ELR (cell line): ENCODE results near the gene SLC4A2.
"Not testable (repeated sequence)": the region's sequence is repeated elsewhere in the genome, so short reads cannot be mapped to it uniquely, and the experiment has no call there.

Experiments
- DNase-seq: peaks from one replicate; pipeline ENCODE4 v3.0.0-alpha.2; 2015; ENCODE audit warnings: low read depth

The SLC4A2 gene

GRCh38 chr7:151059367-151060112, at the start of gene SLC4A2:
TSS of gene SLC4A2 (plus strand) at chr7:151059589. CDS start at chr7:151061988, 2,399 bp downstream.
- DNase-seq = peak; percentile 74

DNA sequence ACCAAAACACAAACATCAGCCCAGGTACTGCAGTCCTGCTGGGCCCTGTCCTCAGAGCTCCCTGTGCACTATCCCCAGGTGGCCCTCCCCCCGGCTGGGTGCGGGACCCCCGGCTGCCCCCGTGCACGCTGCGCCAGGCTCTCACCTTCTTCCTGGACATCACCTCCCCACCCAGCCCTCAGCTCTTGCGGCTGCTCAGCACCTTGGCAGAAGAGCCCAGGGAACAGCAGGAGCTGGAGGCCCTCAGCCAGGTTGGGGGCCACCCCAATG, 49.4 kb upstream of the SLC4A2 start:
- no peak for DNase-seq

DNA sequence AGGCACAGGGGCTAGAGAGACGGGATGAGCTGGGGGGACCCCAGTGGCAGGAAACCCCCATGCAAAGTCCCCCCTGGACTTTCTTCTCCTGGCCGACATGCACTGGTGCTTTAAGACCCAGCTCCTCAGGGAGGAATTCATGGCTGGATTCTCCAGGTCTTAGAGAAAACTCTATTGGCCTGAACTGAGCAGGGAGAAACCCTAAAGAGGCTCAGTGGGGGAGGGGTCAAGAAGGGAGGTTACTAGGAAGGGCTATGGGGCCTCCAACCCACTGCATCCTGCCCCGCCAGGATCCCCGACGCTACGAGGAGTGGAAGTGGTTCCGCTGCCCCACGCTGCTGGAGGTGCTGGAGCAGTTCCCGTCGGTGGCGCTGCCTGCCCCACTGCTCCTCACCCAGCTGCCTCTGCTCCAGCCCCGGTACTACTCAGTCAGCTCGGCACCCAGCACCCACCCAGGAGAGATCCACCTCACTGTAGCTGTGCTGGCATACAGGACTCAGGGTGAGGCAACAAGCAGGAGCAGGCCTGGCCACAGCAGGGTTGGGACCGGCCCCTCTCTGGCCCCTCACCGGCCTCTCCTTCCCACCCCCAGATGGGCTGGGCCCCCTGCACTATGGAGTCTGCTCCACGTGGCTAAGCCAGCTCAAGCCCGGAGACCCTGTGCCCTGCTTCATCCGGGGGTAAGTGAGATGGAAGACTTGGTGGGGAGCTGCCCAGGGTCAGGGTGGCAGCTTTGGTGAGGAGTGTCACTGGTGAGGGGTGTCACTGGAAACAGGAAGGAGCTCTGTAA, 48.9 kb upstream of the SLC4A2 start:
- DNase-seq = no peak

- no peak for DNase-seq
These were observed 48.3 kb upstream of the SLC4A2 start for GRCh38 chr7:151011097-151011409.

DNA sequence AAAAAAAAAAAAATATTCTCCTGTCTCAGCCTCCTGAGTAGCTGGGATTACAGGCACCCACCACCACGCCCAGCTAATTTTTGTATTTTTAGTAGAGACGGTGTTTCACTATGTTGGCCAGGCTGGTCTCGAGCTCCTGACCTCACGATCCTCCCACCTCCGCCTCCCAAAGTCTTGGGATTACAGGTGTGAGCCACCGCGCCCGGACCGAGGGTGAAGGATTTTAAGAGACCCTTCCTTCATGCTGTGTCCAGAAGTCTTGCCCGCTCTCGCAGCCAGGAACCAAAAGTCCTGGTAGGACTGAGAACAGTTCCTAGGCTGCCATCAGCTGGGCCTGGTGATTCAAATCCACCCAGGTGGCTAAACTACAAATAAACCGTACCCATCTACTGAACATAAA, 47.8 kb upstream of the SLC4A2 start:
- DNase-seq = not testable (repeated sequence)

- no peak for DNase-seq
These were observed 47.2 kb upstream of the SLC4A2 start for GRCh38 chr7:151012031-151012692.

DNA sequence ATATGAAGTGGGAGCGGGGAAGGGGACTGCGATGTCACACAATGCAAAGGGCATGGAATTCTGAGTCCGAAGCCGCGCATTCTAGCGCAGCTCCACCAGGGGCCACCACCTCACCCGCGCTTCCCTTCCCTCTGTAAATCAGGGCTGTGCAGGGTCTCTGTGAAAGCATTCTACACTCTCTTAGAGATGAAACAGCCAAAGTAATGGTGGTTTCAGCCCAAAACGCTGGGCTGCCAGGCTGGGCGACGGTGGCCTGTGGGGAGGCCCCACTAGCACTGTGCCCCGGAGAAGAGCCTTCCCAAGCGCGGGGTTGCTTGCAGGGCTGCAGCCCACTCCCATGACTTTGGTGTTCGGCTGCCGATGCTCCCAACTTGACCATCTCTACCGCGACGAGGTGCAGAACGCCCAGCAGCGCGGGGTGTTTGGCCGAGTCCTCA, 46.5 kb upstream of the SLC4A2 start:
- DNase-seq = peak; percentile 58

GRCh38 chr7:151013356-151013732, 46.0 kb upstream of the SLC4A2 start:
- no peak for DNase-seq

DNA sequence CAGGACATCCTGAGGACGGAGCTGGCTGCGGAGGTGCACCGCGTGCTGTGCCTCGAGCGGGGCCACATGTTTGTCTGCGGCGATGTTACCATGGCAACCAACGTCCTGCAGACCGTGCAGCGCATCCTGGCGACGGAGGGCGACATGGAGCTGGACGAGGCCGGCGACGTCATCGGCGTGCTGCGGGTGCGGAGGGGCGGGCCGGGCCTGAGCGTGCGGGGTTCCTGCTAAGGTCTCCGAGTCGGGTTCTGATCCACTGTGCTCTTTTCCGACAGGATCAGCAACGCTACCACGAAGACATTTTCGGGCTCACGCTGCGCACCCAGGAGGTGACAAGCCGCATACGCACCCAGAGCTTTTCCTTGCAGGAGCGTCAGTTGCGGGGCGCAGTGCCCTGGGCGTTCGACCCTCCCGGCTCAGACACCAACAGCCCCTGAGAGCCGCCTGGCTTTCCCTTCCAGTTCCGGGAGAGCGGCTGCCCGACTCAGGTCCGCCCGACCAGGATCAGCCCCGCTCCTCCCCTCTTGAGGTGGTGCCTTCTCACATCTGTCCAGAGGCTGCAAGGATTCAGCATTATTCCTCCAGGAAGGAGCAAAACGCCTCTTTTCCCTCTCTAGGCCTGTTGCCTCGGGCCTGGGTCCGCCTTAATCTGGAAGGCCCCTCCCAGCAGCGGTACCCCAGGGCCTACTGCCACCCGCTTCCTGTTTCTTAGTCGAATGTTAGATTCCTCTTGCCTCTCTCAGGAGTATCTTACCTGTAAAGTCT, 45.5 kb upstream of the SLC4A2 start:
- DNase-seq = peak; percentile 59

GRCh38 chr7:151014950-151015349, 44.4 kb upstream of the SLC4A2 start:
- peak; percentile 36 for DNase-seq

- no peak for DNase-seq
These were observed 43.4 kb upstream of the SLC4A2 start for GRCh38 chr7:151015967-151016366.

DNA sequence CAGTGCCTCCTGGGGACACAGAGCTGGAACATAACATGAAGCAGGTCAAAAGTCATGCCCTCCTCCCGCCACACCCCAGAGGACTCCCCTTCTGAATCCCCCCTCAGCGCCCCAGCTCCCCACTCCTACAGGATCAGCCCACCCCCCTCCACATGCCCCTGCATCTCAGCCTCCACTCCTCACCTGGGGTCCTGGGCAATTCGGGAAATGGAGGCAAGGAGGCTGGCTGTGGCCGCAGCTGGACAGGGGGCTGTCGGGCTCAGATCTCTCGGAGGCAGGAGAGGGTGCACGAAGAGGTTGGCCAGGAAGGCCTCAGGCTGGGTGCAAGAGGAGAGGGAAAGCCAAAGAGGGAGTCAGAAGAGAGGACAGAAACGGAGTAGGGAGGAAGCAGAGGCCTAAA, 42.9 kb upstream of the SLC4A2 start:
- DNase-seq = no peak

DNA sequence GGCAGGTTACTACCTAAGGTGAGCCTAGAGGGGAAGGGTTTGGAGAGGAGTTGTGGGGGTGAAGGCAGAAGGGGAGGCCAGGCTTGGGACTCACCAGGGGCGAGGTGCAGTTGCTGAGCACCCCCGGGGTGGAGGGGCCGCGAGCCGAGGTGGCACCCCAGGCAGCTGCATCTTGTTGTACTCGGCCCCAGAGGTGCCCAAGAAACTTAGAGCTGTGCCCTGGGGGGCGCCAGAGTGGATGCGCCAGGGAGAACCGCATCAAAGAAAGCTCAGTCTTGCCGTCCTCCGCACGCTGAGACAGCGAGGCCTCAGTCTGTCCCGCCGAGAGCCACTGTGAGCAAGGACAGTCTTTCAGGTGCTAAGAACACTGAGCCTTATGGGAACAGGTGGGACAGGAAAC, 42.4 kb upstream of the SLC4A2 start:
- DNase-seq = no peak

DNA sequence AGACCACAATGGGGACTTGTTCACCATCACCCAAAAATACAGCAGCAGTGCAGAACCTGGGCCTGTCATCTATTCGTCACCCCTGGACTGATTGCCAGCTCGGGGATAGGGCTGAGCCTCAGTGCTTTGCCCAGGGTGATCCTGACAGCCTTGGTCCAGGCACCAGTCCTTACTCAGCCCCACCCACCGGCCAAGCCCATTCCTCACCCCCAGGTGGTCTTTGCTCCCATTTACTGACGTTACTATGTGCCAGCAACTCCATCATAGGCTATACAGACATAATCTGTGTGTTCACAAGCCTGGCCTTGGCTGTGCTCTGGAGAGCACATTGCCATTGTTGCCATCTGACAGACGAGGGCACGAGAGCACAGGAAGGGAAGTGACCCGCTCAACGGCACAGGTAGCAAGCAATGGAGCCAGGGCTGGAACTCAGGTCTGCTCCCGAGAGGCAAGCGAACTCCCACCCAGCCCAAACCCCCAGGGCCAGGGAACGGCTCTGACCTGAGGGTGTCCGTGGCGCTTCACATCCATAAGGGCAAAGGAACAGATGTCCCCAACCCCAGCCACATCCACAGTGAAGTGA, 41.9 kb upstream of the SLC4A2 start:
- DNase-seq = no peak

- DNase-seq = peak; percentile 57
These were observed 41.4 kb upstream of the SLC4A2 start for GRCh38 chr7:151017953-151018420.

- no peak for DNase-seq
These were observed 40.8 kb upstream of the SLC4A2 start for GRCh38 chr7:151018421-151019129.

DNA sequence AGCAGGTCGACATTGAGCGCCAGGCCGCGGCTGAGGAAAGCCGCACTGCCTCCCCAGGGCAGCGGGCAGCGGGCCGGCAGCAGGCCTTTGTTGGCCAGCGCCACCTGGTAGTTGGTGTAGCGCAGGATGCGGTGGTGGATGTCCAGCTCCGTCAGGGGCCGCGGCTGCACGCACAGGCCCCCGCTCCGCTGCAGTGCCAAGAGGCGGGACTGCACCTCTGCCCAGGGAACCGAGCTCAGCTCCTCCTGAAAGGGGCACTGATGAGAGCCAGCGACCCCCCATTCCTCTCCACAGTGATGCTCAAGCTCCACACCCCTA, 40.3 kb upstream of the SLC4A2 start:
- DNase-seq = no peak

DNA sequence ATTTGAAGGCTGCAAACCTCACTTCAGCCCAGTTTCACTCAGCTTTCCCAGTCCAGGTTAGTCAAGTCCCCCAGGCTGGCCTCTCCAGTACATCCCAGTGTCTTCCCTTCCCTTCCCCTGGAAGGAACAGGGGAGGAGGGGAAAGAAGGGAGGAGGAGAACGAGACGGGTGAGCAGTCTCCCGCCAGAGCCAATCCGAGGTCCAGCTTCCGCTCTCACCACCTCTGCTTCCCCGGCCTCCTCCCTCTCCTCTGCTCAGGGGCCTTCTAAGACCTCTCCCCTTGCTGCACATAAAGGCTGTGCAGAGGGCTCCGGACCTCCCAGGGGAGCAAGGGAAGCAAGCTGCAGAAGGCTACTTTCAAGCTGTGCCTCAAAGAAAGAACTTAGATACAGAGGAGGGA, 39.2 kb upstream of the SLC4A2 start:
- DNase-seq = no peak

DNA sequence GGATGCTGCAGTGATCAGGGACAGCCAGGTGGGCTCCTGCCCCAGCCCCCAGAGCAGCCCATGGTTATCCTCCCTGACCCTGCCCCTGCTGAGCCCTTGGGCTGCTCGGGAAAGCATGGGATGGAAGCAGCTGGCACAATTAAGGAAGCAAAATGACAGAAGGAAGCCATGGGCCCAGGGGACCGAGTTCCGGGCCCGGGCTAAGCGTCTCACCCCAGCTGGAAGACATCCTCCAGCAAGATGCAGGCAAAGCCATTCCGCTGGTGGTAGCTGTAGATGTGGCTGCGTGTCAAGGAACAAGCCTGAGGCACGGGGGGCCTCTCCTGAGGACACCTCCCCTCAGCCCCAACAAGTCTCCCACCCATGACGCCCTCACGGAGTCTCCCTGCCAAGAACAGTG, 36.2 kb upstream of the SLC4A2 start:
- no peak for DNase-seq

DNA sequence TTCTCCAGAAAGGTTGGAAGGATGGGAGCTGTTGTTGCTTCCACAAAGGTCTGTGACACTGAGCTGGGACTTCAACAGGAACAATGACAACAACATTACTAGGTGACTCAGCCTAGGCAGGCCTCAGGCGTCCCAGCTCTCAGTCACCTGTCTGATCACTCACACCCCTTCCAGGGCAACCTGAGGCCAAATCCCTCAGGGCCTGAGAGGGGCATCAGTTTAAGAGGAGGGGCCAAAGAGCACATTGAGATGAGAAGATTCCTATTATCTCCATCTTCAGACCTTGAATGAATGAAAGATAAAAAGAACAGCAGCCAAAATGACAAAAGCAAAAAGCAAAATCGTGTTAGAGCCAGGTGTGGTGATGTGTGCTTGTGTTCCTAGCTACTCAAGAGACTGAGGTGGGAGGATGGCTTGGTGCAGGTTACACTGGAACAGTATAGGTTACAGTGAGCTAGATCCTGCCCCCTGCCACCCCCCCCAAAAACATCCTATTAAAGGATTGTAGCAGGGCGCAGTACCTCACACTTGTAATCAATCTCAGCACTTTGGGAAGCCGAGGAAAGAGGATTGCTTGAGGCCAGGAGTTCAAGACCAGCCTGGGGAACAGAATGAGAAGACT, 34.8 kb upstream of the SLC4A2 start, which contains the start of gene ATG9B:
Gene ATG9B, minus strand, starts transcription at position 60 of the 622 bp plus-strand sequence. CDS start 71 bp downstream, outside the sequence.
- no peak for DNase-seq
